ENCODE results near the gene PHF21A. TPM values are rescaled to one million over a fixed set of nuclear protein-coding genes. Genes with fewer than 3 reads are reported as not detected.

PHF21A gene
- total RNA-seq, 4 donors from 2014 or later: 34.4 to 58.6 (median 47.7) TPM

DNA sequence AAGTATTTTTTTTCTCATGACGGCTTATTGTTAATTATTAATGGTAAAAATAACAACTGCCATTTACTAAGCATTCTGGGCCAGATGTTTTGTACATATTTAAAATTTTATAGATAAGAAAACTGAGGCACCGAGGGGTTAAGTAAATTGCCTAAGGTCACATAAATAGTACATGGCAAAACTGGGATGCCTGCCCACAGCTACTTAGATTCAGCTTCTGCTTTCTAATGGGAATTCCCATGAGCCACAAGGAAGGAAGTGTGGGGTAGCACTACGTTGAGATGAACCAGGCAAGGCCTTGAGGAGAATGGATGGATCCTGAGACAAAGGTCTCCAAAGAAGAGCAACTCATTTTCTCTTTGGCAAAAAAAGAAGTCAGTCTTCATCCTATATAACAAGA lies 11.9 kb upstream of the PHF21A start:
- no peak for TF ChIP-seq CTCF (IDR thresholded peaks at IDR 0.05; ENCODE audit: low read depth)

GRCh38 chr11:46130286-46130940 lies 9.2 kb upstream of the PHF21A start:
- TF ChIP-seq CTCF (IDR thresholded peaks at IDR 0.05; ENCODE audit: low read depth): no peak

- TF ChIP-seq CTCF (IDR thresholded peaks at IDR 0.05; ENCODE audit: low read depth): no peak
Measured at GRCh38 chr11:46129133-46129532, 7.9 kb upstream of the PHF21A start.

DNA sequence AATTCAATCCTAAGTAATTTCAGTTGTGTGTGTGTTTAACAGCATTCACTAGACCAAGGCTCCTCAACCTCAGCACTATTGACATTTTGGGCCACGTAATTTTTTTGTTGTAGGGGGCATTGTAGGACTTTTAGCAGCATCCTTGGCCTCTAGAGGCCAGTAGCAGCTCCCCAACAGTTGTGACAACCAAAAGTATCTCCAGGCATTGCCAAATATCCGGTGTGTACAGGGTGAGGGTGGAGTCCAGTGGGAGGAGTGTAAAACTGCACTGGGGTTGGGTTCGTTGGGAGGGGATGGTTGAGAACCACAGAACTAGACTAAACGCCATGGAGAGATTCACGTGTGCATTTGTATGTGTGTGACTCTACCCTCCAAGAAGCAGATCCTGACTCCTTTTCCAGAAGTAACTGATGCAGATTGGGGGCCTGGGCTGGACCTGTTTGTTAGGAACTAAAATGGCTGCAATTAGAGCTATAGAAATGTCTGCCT lies 5.9 kb upstream of the PHF21A start:
- TF ChIP-seq CTCF (IDR thresholded peaks at IDR 0.05; ENCODE audit: low read depth): no peak

- TF ChIP-seq CTCF (IDR thresholded peaks at IDR 0.05; ENCODE audit: low read depth): no peak
Measured at GRCh38 chr11:46125284-46125683, 4.0 kb upstream of the PHF21A start.

- no peak for TF ChIP-seq CTCF (IDR thresholded peaks at IDR 0.05; ENCODE audit: low read depth)
Measured at GRCh38 chr11:46122945-46123715, 1.9 kb upstream of the PHF21A start.

DNA sequence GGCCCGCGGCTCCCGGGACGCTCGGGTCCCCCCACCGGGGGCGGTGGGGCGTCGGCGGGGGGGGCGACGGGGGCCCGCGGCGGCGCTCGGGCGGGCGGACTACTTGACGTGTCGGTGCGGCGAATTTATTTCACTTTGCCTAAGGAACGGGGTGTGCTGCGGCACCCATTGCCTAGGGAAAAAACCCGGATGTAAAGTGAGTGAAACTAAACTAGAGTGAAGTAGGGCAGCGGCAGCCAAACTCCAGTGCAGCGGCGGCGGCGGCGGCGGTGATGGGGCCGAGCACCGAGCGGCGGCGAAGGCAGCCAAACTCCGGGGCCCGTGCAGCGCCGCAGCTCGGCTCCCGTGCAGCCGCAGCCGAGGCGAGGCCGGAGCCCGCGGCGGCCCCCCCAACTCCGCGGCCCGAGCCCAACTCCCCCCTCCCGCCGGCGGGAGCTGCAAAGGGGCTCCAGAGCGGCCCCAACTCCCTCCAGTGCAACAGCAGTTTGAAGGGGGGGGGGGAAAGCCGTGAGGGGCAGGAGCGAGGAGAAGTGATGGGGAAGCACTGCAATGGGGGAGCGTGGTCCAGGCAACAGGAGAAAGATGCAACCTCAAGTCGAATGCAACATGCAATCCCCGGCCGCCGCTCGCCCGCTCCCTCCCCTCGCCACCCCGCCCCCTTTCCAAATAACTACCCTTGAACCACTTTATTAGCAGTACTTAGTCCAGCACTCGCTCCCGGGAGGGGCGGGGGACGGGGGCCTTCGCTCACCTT lies 647 bp upstream of the PHF21A start:
- no peak for TF ChIP-seq CTCF (IDR thresholded peaks at IDR 0.05; ENCODE audit: low read depth)
